ENCODE measurements around the gene CDC20B. TPM values are rescaled to one million over a fixed set of nuclear protein-coding genes. Genes with fewer than 3 reads are reported as not detected.

Gene CDC20B
- total RNA-seq, 1 experiment from 2014 or later = 0.08 TPM

GRCh38 chr5:55134053-55134722 lies 38.8 kb downstream of the CDC20B start:
- Histone ChIP-seq H3K9me3 (ENCODE audit: control insufficient read depth, insufficient read depth, low read depth, low read length) (no peaks in the 10 kb centered on the region), H3K27ac (ENCODE audit: low read length) (no peak overlapping the region), H3K27me3 (ENCODE audit: control insufficient read depth, insufficient read depth, low read length) (peaks cover 11% of the 10 kb centered on the region), H3K4me3 (ENCODE audit: low read depth in 2 of 2, low read length in 2 of 2) (no peak overlapping the region), H3K4me1 (ENCODE audit: control insufficient read depth, insufficient read depth, low read length) (no peaks in the 10 kb centered on the region), H3K36me3 (ENCODE audit: control insufficient read depth, insufficient read depth, low read length) (no peaks in the 10 kb centered on the region)
- intact Hi-C loops (cut with micrococcal nuclease; ENCODE audit: unreplicated experiment) (no loop called here), in situ Hi-C loops (cut with HindIII; ENCODE audit: low pct_unique_long_range_greater_than_20kb, low sequenced_read_pairs) (no loop called here)
- TF ChIP-seq, protein P1, sequence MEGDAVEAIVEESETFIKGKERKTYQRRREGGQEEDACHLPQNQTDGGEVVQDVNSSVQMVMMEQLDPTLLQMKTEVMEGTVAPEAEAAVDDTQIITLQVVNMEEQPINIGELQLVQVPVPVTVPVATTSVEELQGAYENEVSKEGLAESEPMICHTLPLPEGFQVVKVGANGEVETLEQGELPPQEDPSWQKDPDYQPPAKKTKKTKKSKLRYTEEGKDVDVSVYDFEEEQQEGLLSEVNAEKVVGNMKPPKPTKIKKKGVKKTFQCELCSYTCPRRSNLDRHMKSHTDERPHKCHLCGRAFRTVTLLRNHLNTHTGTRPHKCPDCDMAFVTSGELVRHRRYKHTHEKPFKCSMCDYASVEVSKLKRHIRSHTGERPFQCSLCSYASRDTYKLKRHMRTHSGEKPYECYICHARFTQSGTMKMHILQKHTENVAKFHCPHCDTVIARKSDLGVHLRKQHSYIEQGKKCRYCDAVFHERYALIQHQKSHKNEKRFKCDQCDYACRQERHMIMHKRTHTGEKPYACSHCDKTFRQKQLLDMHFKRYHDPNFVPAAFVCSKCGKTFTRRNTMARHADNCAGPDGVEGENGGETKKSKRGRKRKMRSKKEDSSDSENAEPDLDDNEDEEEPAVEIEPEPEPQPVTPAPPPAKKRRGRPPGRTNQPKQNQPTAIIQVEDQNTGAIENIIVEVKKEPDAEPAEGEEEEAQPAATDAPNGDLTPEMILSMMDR (IDR thresholded peaks at IDR 0.05) = no peak
- TF ChIP-seq, protein P2, sequence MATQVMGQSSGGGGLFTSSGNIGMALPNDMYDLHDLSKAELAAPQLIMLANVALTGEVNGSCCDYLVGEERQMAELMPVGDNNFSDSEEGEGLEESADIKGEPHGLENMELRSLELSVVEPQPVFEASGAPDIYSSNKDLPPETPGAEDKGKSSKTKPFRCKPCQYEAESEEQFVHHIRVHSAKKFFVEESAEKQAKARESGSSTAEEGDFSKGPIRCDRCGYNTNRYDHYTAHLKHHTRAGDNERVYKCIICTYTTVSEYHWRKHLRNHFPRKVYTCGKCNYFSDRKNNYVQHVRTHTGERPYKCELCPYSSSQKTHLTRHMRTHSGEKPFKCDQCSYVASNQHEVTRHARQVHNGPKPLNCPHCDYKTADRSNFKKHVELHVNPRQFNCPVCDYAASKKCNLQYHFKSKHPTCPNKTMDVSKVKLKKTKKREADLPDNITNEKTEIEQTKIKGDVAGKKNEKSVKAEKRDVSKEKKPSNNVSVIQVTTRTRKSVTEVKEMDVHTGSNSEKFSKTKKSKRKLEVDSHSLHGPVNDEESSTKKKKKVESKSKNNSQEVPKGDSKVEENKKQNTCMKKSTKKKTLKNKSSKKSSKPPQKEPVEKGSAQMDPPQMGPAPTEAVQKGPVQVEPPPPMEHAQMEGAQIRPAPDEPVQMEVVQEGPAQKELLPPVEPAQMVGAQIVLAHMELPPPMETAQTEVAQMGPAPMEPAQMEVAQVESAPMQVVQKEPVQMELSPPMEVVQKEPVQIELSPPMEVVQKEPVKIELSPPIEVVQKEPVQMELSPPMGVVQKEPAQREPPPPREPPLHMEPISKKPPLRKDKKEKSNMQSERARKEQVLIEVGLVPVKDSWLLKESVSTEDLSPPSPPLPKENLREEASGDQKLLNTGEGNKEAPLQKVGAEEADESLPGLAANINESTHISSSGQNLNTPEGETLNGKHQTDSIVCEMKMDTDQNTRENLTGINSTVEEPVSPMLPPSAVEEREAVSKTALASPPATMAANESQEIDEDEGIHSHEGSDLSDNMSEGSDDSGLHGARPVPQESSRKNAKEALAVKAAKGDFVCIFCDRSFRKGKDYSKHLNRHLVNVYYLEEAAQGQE (IDR thresholded peaks at IDR 0.05; ENCODE audit: insufficient read depth in 1 of 2, low read depth in 2 of 2, low read length in 1 of 2) = no peak
- no peak for TF ChIP-seq SIN3A (IDR thresholded peaks at IDR 0.05; ENCODE audit: borderline replicate concordance, insufficient read depth, low read depth, low read length)
- TF ChIP-seq TCF7L2 (IDR thresholded peaks at IDR 0.05; ENCODE audit: low read depth, low read length) = no peak
- no peak for TF ChIP-seq POLR2AphosphoS5 (IDR thresholded peaks at IDR 0.05; ENCODE audit: low read depth, low read length)
- ATAC-seq (no peak), DNase-seq (ENCODE audit: low read depth, low spot score) (no peak)
- CTCF ChIA-PET = no interaction called here
- no TSS peak for BruUV-seq (replicated peaks)
- POLR2A ChIA-PET = no interaction called here

DNA sequence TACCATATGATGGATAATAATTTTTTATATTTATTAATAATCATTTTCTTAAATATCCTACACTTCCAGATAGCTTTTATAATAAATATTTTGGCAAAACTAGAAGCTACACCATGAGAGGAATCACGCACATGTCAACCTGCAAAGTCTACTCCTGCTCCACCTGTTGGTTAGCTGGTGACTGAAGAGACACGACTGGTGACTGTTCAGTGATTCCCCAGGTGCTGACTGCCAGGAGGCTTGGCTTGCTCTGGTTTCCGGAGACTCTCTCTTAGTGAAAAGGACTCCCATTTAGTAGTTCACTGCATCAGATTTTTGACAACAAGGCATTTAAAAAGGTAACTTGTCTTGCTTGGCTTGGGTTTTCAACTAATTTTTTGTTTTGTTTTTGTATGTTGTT lies 49.6 kb downstream of the CDC20B start:
- no peaks in the 10 kb centered on the region for H3K4me1 ChIP-seq (ENCODE audit: control insufficient read depth, insufficient read depth, low read length)
- TF ChIP-seq, protein P1 (IDR thresholded peaks at IDR 0.05) = no peak
- intact Hi-C loops (cut with micrococcal nuclease; ENCODE audit: unreplicated experiment) = no loop called here
- peaks cover 9% of the 10 kb centered on the region; the same call in 1 of the 2 replicates for H3K27me3 ChIP-seq (ENCODE audit: control insufficient read depth, insufficient read depth, low read length)
- ATAC-seq (no peak), DNase-seq (ENCODE audit: low read depth, low spot score) (no peak)
- ChIA-PET POLR2A (no interaction called here), CTCF (no interaction called here)
- no peaks in the 10 kb centered on the region for H3K36me3 ChIP-seq (ENCODE audit: control insufficient read depth, insufficient read depth, low read length)
- no peaks in the 10 kb centered on the region for H3K9me3 ChIP-seq (ENCODE audit: control insufficient read depth, insufficient read depth, low read depth, low read length)
- H3K4me3 ChIP-seq (ENCODE audit: low read depth in 2 of 2, low read length in 2 of 2) = no peak overlapping the region
- in situ Hi-C loops (cut with HindIII; ENCODE audit: low pct_unique_long_range_greater_than_20kb, low sequenced_read_pairs) = no loop called here
- no TSS peak for BruUV-seq (replicated peaks)
- no peak overlapping the region for H3K27ac ChIP-seq (ENCODE audit: low read length)
